ENCODE results near the gene GOLGA6C.
"Not testable (repeated sequence)": the region's sequence is repeated elsewhere in the genome, so short reads cannot be mapped to it uniquely, and the experiment has no call there.

Gene GOLGA6C, protein sequence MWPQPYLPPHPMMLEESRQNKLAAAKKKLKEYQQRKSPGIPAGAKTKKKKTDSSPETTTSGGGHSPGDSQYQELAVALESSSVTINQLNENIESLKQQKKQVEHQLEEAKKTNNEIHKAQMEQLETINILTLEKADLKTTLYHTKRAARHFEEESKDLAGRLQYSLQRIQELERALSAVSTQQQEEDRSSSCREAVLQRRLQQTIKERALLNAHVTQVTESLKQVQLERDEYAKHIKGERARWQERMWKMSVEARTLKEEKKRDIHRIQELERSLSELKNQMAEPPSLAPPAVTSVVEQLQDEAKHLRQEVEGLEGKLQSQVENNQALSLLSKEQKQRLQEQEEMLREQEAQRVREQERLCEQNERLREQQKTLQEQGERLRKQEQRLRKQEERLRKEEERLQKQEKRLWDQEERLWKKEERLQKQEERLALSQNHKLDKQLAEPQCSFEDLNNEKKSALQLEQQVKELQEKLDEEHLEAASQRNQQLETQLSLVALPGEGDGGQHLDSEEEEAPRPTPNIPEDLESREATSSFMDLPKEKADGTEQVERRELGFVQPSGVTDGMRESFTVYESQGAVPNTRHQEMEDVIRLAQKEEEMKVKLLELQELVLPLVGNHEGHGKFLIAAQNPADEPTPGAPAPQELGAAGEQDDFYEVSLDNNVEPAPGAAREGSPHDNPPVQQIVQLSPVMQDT

GRCh38 chr15:75258034-75258433 is at the start of gene GOLGA6C:
GOLGA6C (plus strand) TSS chr15:75258334; CDS start chr15:75258599, 265 bp downstream.
- not testable (repeated sequence) for H3K4me3 Mint-ChIP-seq; DNase-seq (ENCODE audit: low spot score in 2 of 2); H3K9me3 Mint-ChIP-seq; H3K27me3 Mint-ChIP-seq; H3K4me1 Mint-ChIP-seq; H3K36me3 Mint-ChIP-seq (ENCODE audit: insufficient read depth); ATAC-seq (replicated peaks; ENCODE audit: extremely low read depth, poor library complexity, severe bottlenecking); H3K27ac Mint-ChIP-seq (ENCODE audit: low read depth)

DNA sequence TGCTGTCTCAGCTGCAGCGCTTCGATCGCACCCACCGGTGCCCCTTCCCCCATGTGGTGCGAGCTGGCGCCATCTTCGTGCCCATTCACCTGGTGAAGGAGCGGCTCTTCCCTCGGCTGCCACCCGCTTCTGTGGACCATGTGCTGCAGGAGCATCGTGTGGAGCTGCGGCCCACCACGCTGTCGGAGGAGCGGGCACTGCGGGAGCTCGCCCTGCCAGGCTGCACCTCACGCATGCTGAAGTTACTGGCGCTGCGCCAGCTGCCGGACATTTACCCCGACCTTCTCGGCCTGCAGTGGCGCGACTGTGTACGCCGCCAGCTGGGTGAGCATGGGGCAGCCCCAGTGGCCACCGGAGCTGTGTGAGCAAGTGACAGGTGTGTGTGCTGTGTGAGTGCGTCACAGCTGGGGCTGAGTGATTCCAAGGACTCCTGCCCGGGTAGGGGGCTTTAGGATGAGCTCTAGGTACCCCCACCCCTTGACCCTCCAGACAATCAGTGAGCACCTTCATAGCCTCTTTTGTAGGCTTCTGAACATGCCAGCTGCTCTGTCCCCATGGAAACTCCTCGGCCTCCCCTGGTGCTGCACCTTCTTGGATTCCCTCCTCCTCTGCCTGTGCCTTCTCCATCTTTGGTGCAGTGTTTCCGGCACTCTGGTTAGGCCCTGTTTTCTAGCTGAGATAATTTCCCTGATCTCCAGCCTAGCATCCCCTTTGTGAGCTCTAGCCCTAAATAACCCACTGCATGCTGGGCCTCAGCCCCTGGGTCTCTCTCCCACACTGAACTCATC is 49.4 kb upstream of the GOLGA6C start:
- Mint-ChIP-seq H3K4me3 (no peak overlapping the region), H3K9me3 (no peaks in the 10 kb centered on the region), H3K27ac (ENCODE audit: low read depth) (peak overlapping the region; percentile 29), H3K27me3 (no peaks in the 10 kb centered on the region), H3K36me3 (ENCODE audit: insufficient read depth) (peaks cover 18% of the 10 kb centered on the region), H3K4me1 (peaks cover 55% of the 10 kb centered on the region)
- DNase-seq (ENCODE audit: low spot score in 2 of 2) (no peak), ATAC-seq (replicated peaks; ENCODE audit: extremely low read depth, poor library complexity, severe bottlenecking) (no peak)

DNA sequence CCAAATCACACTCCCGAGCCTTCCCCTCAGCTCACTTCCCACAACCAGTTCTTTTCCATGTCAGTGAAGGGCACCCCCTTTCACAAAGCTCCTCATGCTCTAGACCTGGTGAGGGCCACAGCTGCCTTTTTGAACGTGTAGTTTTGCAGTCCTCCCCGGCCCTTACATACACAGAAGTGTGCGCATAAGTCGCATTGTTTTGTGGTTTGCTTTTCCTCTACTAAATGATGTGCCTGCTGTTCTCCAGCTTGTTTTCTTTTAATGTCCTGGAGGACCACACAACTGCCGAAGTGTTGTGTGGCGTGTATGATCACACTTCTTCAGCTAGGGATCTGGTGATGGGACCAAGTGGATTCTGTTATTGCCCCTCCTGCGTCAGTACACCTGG is 48.9 kb upstream of the GOLGA6C start:
- H3K4me3 Mint-ChIP-seq: no peak overlapping the region
- ATAC-seq (replicated peaks; ENCODE audit: extremely low read depth, poor library complexity, severe bottlenecking) (no peak), DNase-seq (ENCODE audit: low spot score in 2 of 2) (no peak)
- H3K36me3 Mint-ChIP-seq (ENCODE audit: insufficient read depth): peaks cover 18% of the 10 kb centered on the region
- no peaks in the 10 kb centered on the region for H3K9me3 Mint-ChIP-seq
- H3K27me3 Mint-ChIP-seq: no peaks in the 10 kb centered on the region
- H3K4me1 Mint-ChIP-seq: peaks cover 49% of the 10 kb centered on the region
- H3K27ac Mint-ChIP-seq (ENCODE audit: low read depth): peak overlapping the region; percentile 29

DNA sequence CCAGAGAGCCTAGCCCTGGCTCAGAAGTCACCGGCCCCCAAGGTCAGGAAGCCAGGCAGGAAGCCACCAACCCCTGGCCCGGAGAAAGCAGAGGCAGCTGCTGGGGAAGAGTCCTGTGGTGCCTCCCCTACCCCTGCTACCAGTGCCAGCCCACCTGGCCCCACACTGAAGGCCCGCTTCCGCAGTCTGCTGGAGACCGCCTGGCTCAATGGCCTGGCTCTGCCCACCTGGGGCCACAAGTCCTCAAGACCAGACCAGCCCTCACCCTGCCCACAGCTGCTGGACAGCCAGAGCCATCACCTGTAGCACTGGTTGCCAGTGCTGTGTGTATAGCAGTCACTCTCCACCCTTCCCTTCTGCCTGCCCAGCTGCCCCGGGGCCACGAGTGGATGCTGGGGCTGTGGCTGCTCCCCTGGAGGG is 47.3 kb upstream of the GOLGA6C start:
- H3K4me1 Mint-ChIP-seq: peaks cover 40% of the 10 kb centered on the region
- no peak overlapping the region for H3K27ac Mint-ChIP-seq (ENCODE audit: low read depth)
- H3K27me3 Mint-ChIP-seq: no peaks in the 10 kb centered on the region
- no peak for DNase-seq (ENCODE audit: low spot score in 2 of 2)
- ATAC-seq (replicated peaks; ENCODE audit: extremely low read depth, poor library complexity, severe bottlenecking): no peak
- no peaks in the 10 kb centered on the region for H3K9me3 Mint-ChIP-seq
- peaks cover 14% of the 10 kb centered on the region for H3K36me3 Mint-ChIP-seq (ENCODE audit: insufficient read depth)
- H3K4me3 Mint-ChIP-seq: no peak overlapping the region

DNA sequence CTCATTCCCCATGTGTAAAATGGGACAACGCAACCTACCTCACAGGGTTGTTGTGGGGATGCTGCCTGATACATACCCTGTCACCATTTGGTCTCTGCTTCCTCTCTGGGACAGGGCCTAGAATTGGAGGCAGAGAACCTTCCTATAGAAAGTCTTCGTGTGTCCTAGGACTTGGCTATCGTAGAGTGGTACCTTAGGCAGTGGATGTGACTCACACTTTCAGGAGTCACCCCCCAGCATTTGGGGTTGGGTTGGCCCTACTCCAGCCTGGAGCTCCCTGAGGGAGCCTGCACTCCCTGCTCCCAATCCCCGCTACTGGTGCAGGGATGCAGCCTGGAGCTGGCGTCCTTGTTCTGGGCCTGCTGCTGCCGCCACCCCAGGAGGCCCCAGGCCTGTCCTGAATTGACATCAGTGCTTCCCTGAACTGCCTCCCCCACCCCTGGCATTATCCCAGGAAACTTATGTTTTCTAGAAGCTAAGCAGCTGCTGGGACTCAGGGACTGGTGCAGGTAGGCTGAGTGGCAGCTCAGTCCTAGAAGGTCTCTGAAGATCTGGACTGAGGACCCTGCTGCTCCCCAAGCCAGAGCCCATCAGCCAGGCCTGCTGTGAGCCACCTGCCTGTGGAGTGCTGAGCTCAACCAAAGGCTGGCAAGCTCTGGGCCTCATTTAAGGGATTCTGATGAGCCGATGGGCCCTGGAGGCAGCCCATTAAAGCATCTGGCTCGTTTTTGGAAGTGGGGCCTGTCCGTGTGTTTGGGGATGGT is 46.5 kb upstream of the GOLGA6C start:
- no peak for DNase-seq (ENCODE audit: low spot score in 2 of 2)
- H3K4me1 Mint-ChIP-seq: peaks cover 40% of the 10 kb centered on the region
- ATAC-seq (replicated peaks; ENCODE audit: extremely low read depth, poor library complexity, severe bottlenecking): no peak
- no peak overlapping the region for H3K27ac Mint-ChIP-seq (ENCODE audit: low read depth)
- peaks cover 16% of the 10 kb centered on the region for H3K36me3 Mint-ChIP-seq (ENCODE audit: insufficient read depth)
- H3K4me3 Mint-ChIP-seq: no peak overlapping the region
- no peaks in the 10 kb centered on the region for H3K9me3 Mint-ChIP-seq
- no peaks in the 10 kb centered on the region for H3K27me3 Mint-ChIP-seq

DNA sequence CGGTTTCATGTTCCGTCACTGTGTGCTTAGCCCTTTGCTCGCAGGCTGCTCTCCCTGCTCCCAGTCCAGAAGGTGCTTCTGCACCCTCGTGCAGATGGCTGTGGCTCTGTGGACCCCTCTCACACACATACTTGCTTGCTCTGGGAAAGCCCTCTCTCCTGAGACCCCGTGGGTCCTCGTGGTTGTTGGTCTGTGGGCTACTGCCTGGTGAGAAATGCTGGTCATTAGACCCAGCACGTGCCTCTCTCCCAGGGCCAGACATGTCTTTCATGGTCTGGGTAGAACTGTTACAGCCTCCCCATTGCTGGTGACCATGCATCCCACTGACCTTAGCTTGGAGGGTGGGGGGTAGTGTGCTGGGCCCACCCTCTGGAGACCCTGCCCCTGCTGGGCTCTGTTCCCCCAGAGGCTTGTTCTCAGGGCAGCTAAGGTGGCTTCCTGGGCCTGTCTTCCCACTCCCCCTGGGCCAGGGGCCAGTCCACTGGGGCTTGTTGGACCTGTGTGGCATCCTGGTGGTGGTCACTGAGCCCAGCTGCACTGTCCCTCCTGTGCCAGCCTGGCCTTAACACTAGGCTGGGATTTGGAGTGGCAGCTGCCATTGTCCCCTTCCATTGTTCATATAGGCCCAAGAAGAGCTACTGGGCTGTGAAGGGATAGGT is 45.8 kb upstream of the GOLGA6C start:
- ATAC-seq (replicated peaks; ENCODE audit: extremely low read depth, poor library complexity, severe bottlenecking) (no peak), DNase-seq (ENCODE audit: low spot score in 2 of 2) (no peak)
- peaks cover 36% of the 10 kb centered on the region for H3K4me1 Mint-ChIP-seq
- H3K9me3 Mint-ChIP-seq: no peaks in the 10 kb centered on the region
- no peak overlapping the region for H3K4me3 Mint-ChIP-seq
- no peaks in the 10 kb centered on the region for H3K27me3 Mint-ChIP-seq
- peak overlapping the region; percentile 66 for H3K27ac Mint-ChIP-seq (ENCODE audit: low read depth)
- H3K36me3 Mint-ChIP-seq (ENCODE audit: insufficient read depth): peaks cover 16% of the 10 kb centered on the region

DNA sequence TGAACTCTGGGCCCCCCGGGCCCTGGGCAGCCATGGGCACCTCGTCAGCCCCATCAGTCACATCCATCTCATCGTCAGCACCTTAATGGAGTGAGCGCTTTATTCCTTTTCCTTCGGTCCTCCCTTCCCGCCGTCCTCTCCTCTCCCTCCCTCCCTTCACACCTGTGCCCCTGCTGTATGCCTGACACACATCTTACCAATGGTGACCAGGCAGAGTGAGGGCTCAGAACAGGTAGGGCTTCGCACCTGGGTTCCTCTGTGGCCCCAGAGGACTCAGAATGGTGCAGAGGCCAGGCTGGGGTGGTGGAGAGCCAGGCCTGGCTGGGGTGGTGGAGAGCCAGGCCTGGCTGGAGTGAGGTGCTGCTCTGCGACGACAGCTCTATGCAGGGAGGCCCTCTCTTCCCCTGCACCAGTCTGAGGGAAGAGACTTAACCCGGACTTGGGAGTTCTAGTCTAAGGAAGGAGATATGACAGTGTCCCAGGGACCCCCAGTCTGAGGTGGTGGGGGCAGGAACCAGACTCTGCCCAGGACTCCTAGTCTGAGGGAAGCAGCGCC is 44.8 kb upstream of the GOLGA6C start:
- no peaks in the 10 kb centered on the region for H3K9me3 Mint-ChIP-seq
- H3K4me3 Mint-ChIP-seq: no peak overlapping the region
- H3K36me3 Mint-ChIP-seq (ENCODE audit: insufficient read depth): peaks cover 14% of the 10 kb centered on the region
- no peak for ATAC-seq (replicated peaks; ENCODE audit: extremely low read depth, poor library complexity, severe bottlenecking)
- peak overlapping the region; percentile 66 for H3K27ac Mint-ChIP-seq (ENCODE audit: low read depth)
- H3K4me1 Mint-ChIP-seq: peaks cover 33% of the 10 kb centered on the region
- no peaks in the 10 kb centered on the region for H3K27me3 Mint-ChIP-seq
- DNase-seq (ENCODE audit: low spot score in 2 of 2): no peak

- H3K36me3 Mint-ChIP-seq (ENCODE audit: insufficient read depth): peaks cover 10% of the 10 kb centered on the region
- no peak overlapping the region for H3K4me3 Mint-ChIP-seq
- DNase-seq (ENCODE audit: low spot score in 2 of 2): no peak
- no peaks in the 10 kb centered on the region for H3K9me3 Mint-ChIP-seq
- H3K27ac Mint-ChIP-seq (ENCODE audit: low read depth): peak overlapping the region; percentile 66
- ATAC-seq (replicated peaks; ENCODE audit: extremely low read depth, poor library complexity, severe bottlenecking): no peak
- H3K27me3 Mint-ChIP-seq: no peaks in the 10 kb centered on the region
- peaks cover 31% of the 10 kb centered on the region for H3K4me1 Mint-ChIP-seq
Observed at GRCh38 chr15:75213768-75214221, 44.3 kb upstream of the GOLGA6C start.

DNA sequence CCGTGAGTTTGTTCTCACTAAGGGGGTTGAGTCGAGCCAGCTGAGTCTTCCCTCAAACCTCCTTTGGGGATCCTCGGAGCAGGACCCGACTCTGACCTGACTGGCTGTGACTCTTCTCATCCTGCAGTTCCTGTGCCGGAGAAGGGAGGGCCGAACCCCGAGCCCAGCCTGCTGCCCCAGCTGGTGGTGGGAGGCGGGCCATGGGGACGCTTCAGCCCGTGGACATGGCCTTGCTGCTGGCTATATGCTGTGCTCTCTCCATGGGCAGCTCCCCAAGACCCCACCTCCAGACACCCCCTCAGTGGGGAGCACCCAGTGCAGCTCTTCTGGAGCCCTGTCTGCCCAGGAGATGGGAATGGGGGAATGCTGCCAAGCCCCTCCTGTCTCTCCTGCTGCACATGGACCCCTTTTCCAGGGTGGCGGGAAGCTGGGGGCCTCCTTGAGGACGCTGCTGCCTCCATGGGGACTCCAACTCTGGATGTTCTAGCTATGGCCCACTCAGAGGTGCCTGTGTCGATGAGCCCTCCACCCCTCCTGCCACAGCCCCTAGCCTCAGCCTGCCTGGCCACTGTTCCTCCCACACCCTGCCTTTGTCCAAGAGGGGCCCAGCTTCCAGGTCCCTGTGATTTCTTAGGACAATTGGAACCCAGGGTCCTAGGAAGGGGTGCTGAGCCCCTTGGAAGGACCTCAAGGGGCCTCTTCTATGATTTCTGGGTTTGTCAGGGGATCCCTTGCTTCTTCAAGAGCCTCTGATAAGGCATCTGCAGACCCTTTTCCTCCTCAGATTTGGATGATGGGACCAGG is 43.6 kb upstream of the GOLGA6C start:
- H3K4me1 Mint-ChIP-seq: peaks cover 24% of the 10 kb centered on the region
- peak overlapping the region; percentile 82 for H3K27ac Mint-ChIP-seq (ENCODE audit: low read depth)
- H3K4me3 Mint-ChIP-seq: no peak overlapping the region
- H3K36me3 Mint-ChIP-seq (ENCODE audit: insufficient read depth): peaks cover 10% of the 10 kb centered on the region
- no peaks in the 10 kb centered on the region for H3K9me3 Mint-ChIP-seq
- DNase-seq (ENCODE audit: low spot score in 2 of 2) (no peak), ATAC-seq (replicated peaks; ENCODE audit: extremely low read depth, poor library complexity, severe bottlenecking) (no peak)
- no peaks in the 10 kb centered on the region for H3K27me3 Mint-ChIP-seq

GRCh38 chr15:75215107-75216004 is 42.8 kb upstream of the GOLGA6C start:
- no peak overlapping the region for H3K4me3 Mint-ChIP-seq
- H3K4me1 Mint-ChIP-seq: peaks cover 15% of the 10 kb centered on the region
- H3K27me3 Mint-ChIP-seq: no peaks in the 10 kb centered on the region
- peak overlapping the region; percentile 82 for H3K27ac Mint-ChIP-seq (ENCODE audit: low read depth)
- peaks cover 5% of the 10 kb centered on the region for H3K36me3 Mint-ChIP-seq (ENCODE audit: insufficient read depth)
- DNase-seq (ENCODE audit: low spot score in 2 of 2): no peak
- H3K9me3 Mint-ChIP-seq: no peaks in the 10 kb centered on the region
- ATAC-seq (replicated peaks; ENCODE audit: extremely low read depth, poor library complexity, severe bottlenecking): no peak

Measured in central memory CD8-positive, alpha-beta T cell (primary cell).